HepG2 (cell line): ENCODE data around the gene ZNF844. TPM values are rescaled to one million over a fixed set of nuclear protein-coding genes. Genes with fewer than 3 reads are reported as not detected.
A peak's percentile ranks its signal among the peaks of the same experiment; 100 is the strongest.

Source experiments
- ATAC-seq: fragments of 200-7000 bp; cut with Tn5 transposase; 3 replicates; pipeline ENCODE4 v1.9.1; 2020; ENCODE audit warnings: mild to moderate bottlenecking, moderate library complexity
- BruUV-seq: library from RNA; stranded (reverse); fragments of 400-500 nt; replicated peaks from 2 replicates; lab custom pipeline; 2021; lab: Mats Ljungman, UMichigan
- CTCF ChIA-PET: fragments of 300-600 bp; formaldehyde crosslinking; extraction: SDS; loops from one replicate; lab custom pipeline; 2021; ENCODE audit warnings: low total read pairs, inconsistent platforms, low intra/inter-chr PET ratio; lab: Yijun Ruan, JAX
- POLR2A ChIA-PET: fragments of 350-600 bp; sonication (Branson Sonifier 250); formaldehyde crosslinking; loops from one replicate; lab custom pipeline; 2020; ENCODE audit warnings: antibody characterized with exemption, inconsistent platforms; lab: Yijun Ruan, JAX
- DNase-seq: peaks from one replicate; pipeline ENCODE4 v3.0.0-alpha.2; 2015; ENCODE audit warnings: low spot score
- FAIRE-seq: peaks from 3 replicates; lab custom pipeline; 2011; peaks lifted over from hg19 to GRCh38; lab: Jason Lieb, UNC
- H2AFZ ChIP-seq: one replicate; pipeline ENCODE4 v1.6.1; 2011; ENCODE audit warnings: low read length, inconsistent platforms
- H3K27ac ChIP-seq: fragments of 300-600 bp; 3 replicates; pipeline ENCODE4 v1.8.0; 2011; ENCODE audit warnings: mixed run types, mild to moderate bottlenecking, mixed read lengths, low read length, inconsistent platforms; ENCODE audit not compliant: insufficient read depth; ENCODE audit errors: extremely low read length
- H3K27me3 ChIP-seq, 2 experiments: fragments of 200-600 bp in 1 of 2; 2 replicates in 1 of 2; 3 replicates in 1 of 2; pipeline versions ENCODE4 v1.6.0 to v1.8.0; 2011; ENCODE audit warnings: low read length in 2 of 2, mild to moderate bottlenecking in 2 of 2, moderate library complexity in 2 of 2, inconsistent platforms in 1 of 2; ENCODE audit not compliant: insufficient read depth in 2 of 2, control insufficient read depth in 1 of 2
- H3K36me3 ChIP-seq, 2 experiments: fragments of 200-600 bp in 1 of 2; replicated peaks in 1 of 2; 2 replicates in 1 of 2; 3 replicates in 1 of 2; pipeline versions ENCODE4 v1.5.1 to v1.8.0; 2011; ENCODE audit warnings: low read length in 2 of 2, inconsistent platforms in 1 of 2; ENCODE audit not compliant: insufficient read depth in 2 of 2, control insufficient read depth in 1 of 2
- H3K4me1 ChIP-seq: 2 replicates; pipeline ENCODE4 v1.5.1; 2012; ENCODE audit warnings: low read length, inconsistent platforms; ENCODE audit not compliant: insufficient read depth
- H3K4me2 ChIP-seq: 2 replicates; pipeline ENCODE4 v1.6.0; 2011; ENCODE audit warnings: low read depth, low read length, inconsistent platforms
- H3K4me3 ChIP-seq, 3 experiments: fragments of 200-600 bp in 1 of 3; sonication (generic), shearing (Covaris generic) in 1 of 3; replicated peaks in 1 of 3; 2 replicates each; pipeline ENCODE4 v1.5.1; 2011 to 2016; ENCODE audit warnings: low read length in 3 of 3, inconsistent platforms in 2 of 3, low read depth in 2 of 3, mild to moderate bottlenecking in 2 of 3, control low read depth in 1 of 3, mixed read lengths in 1 of 3; ENCODE audit not compliant: insufficient read depth in 1 of 3
- H3K79me2 ChIP-seq: one replicate; pipeline ENCODE4 v1.6.1; 2011; ENCODE audit warnings: low read length, inconsistent platforms; ENCODE audit not compliant: insufficient read depth
- H3K9ac ChIP-seq: 2 replicates; pipeline ENCODE4 v1.6.0; 2011; ENCODE audit warnings: mild to moderate bottlenecking, low read depth, low read length, inconsistent platforms; ENCODE audit not compliant: insufficient read depth
- H3K9me3 ChIP-seq: 2 replicates; pipeline ENCODE4 v1.5.1; 2012; ENCODE audit warnings: mild to moderate bottlenecking, low read length
- H4K20me1 ChIP-seq: 2 replicates; pipeline ENCODE4 v1.6.0; 2011; ENCODE audit warnings: inconsistent platforms, mild to moderate bottlenecking, low read length, moderate library complexity; ENCODE audit not compliant: insufficient read depth
- GABPB1 ChIP-seq: IDR thresholded peaks from 2 replicates; pipeline ENCODE4 v1.6.1; 2016; ENCODE audit warnings: mild to moderate bottlenecking, missing genetic modification reagents, moderate library complexity, missing compliant biosample characterization
- MNT ChIP-seq: fragments of 450-650 bp; IDR thresholded peaks from 2 replicates; pipeline ENCODE4 v1.6.1; 2016
- NKX3-1 ChIP-seq: sonication (generic); formaldehyde crosslinking; IDR thresholded peaks from 2 replicates; pipeline ENCODE4 v1.5.0; 2020; ENCODE audit warnings: missing genetic modification reagents
- PPARG ChIP-seq: conservative IDR thresholded peaks from 2 replicates; pipeline ENCODE4 v1.6.1; 2016; ENCODE audit warnings: missing biosample characterization, missing genetic modification reagents
- RFXAP ChIP-seq: sonication (generic); formaldehyde crosslinking; IDR thresholded peaks from 2 replicates; pipeline ENCODE4 v1.4.0; 2020; ENCODE audit warnings: missing genetic modification reagents, borderline replicate concordance
- ZBED4 ChIP-seq: sonication (generic); formaldehyde crosslinking; IDR thresholded peaks from 2 replicates; pipeline ENCODE4 v1.4.0; 2020; ENCODE audit warnings: missing genetic modification reagents, borderline replicate concordance
- ZNF550 ChIP-seq: sonication (generic); formaldehyde crosslinking; IDR thresholded peaks from 2 replicates; pipeline ENCODE4 v1.4.0; 2020; ENCODE audit warnings: mild to moderate bottlenecking, missing genetic modification reagents, borderline replicate concordance
- WGBS: methylation state at CpG from one replicate; pipeline ENCODE4 v1.1.6; 2017; ENCODE audit warnings: low lambda C conversion rate; 5-methylcytosine and 5-hydroxymethylcytosine counted together
- in situ Hi-C: cut with HindIII; loops from 2 replicates; pipeline ENCODE4 v1.10.0; 2017; ENCODE audit warnings: low pct_unique_long_range_greater_than_20kb; ENCODE audit not compliant: extremely low pct_ligation_motif_present
- intact Hi-C: fragments of 100-400 bp; cut with micrococcal nuclease; formaldehyde crosslinking; loops from one replicate; pipeline ENCODE4 v1.10.0; 2022; ENCODE audit not compliant: unreplicated experiment
- polyA plus RNA-seq, 8 experiments: library from polyadenylated mRNA; depleted of rRNA in 3 of 8; stranded (reverse) in 7 of 8; unstranded in 1 of 8; fragments of >200 nt; fragmentation: Illumina TruSeq in 4 of 8; extraction: Trizol in 4 of 8; gene quantifications; 2 replicates each; pipeline versions ENCODE4 v1.2.1 to v1.2.3, GENCODE V29; 2011 to 2016; ENCODE audit warnings: low read depth in 4 of 8, missing spikeins in 1 of 8, mixed read lengths in 1 of 8; ENCODE audit not compliant: insufficient read depth in 1 of 8
- total RNA-seq, 5 experiments: library from RNA; depleted of rRNA; stranded (reverse); fragments of >200 nt; fragmentation: Illumina TruSeq; extraction: Trizol; gene quantifications; 2 replicates each; pipeline ENCODE4 v1.2.3, GENCODE V29; 2016; ENCODE audit warnings: low read depth in 1 of 5
- TF ChIP-seq, protein P1 (sequence below): sonication (generic); formaldehyde crosslinking; IDR thresholded peaks from 2 replicates; pipeline ENCODE4 v1.4.0; 2020; ENCODE audit warnings: mild to moderate bottlenecking, missing genetic modification reagents, borderline replicate concordance
- TF ChIP-seq, protein P2 (sequence below): IDR thresholded peaks from 2 replicates; pipeline ENCODE4 v1.6.1; 2018; ENCODE audit warnings: missing genetic modification reagents, mild to moderate bottlenecking, missing compliant biosample characterization

The ZNF844 gene
- total and polyA plus RNA-seq, 2 of the 13 experiments (the other 11 are each of a cell fraction or from before 2014, with no cell fraction given), result 1.0 to 3.2 TPM

- TSS peak; percentile 84 for BruUV-seq
- ATAC-seq (peak; percentile 95), DNase-seq (peak; percentile 72), FAIRE-seq (no peak)
- Histone ChIP-seq H3K4me2 (peak overlapping the region; percentile 36), H3K4me3 (peak overlapping the region; percentile 68 to 79 (median 76)), H3K27me3 (no peaks in the 10 kb centered on the region), H3K27ac (peak overlapping the region; percentile 81), H3K4me1 (peaks cover 17% of the 10 kb centered on the region), H4K20me1 (no peaks in the 10 kb centered on the region), H3K79me2 (peaks cover 2% of the 10 kb centered on the region), H2AFZ (no peak overlapping the region), H3K9me3 (0 out of 2 replicates have a peak, but pooled peaks cover 5% of the 10 kb centered on the region), H3K36me3 (no peaks in the 10 kb centered on the region), H3K9ac (peak overlapping the region; percentile 72)
- in situ Hi-C loops (loop anchor here (5.0 kb wide), 1 partner anchor 50 kb away; the partner anchor contains the start of gene ZNF20), intact Hi-C loops (no loop called here)
- ChIA-PET CTCF (interaction anchor here (3.0 to 3.1 kb wide), 2 partner anchors 45 to 49 kb away, joined by 28 to 29 read pairs; partner anchors contain the start of gene ZNF20), POLR2A (interaction anchor here (1.0 kb wide), 1 partner anchor 40 kb away, joined by 5 read pairs; the partner anchor contains the start of gene ZNF878)
- WGBS, result 46% methylated on average over 12 of the region's 53 CpGs
- TF ChIP-seq RFXAP (CRISPR knock-in tag), result 0 out of 2 replicates have a peak, but pooled peaks have one; percentile 46
- no peak for TF ChIP-seq ZNF550 (CRISPR knock-in tag)
- TF ChIP-seq, protein P1, sequence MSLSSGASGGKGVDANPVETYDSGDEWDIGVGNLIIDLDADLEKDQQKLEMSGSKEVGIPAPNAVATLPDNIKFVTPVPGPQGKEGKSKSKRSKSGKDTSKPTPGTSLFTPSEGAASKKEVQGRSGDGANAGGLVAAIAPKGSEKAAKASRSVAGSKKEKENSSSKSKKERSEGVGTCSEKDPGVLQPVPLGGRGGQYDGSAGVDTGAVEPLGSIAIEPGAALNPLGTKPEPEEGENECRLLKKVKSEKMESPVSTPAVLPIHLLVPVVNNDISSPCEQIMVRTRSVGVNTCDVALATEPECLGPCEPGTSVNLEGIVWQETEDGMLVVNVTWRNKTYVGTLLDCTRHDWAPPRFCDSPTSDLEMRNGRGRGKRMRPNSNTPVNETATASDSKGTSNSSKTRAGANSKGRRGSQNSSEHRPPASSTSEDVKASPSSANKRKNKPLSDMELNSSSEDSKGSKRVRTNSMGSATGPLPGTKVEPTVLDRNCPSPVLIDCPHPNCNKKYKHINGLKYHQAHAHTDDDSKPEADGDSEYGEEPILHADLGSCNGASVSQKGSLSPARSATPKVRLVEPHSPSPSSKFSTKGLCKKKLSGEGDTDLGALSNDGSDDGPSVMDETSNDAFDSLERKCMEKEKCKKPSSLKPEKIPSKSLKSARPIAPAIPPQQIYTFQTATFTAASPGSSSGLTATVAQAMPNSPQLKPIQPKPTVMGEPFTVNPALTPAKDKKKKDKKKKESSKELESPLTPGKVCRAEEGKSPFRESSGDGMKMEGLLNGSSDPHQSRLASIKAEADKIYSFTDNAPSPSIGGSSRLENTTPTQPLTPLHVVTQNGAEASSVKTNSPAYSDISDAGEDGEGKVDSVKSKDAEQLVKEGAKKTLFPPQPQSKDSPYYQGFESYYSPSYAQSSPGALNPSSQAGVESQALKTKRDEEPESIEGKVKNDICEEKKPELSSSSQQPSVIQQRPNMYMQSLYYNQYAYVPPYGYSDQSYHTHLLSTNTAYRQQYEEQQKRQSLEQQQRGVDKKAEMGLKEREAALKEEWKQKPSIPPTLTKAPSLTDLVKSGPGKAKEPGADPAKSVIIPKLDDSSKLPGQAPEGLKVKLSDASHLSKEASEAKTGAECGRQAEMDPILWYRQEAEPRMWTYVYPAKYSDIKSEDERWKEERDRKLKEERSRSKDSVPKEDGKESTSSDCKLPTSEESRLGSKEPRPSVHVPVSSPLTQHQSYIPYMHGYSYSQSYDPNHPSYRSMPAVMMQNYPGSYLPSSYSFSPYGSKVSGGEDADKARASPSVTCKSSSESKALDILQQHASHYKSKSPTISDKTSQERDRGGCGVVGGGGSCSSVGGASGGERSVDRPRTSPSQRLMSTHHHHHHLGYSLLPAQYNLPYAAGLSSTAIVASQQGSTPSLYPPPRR (CRISPR knock-in tag), result no peak
- TF ChIP-seq MNT, result no peak
- TF ChIP-seq ZBED4 (CRISPR knock-in tag), result no peak
- TF ChIP-seq GABPB1 (CRISPR knock-in tag), result peak; percentile 73
- TF ChIP-seq NKX3-1, result no peak
- TF ChIP-seq, protein P2, sequence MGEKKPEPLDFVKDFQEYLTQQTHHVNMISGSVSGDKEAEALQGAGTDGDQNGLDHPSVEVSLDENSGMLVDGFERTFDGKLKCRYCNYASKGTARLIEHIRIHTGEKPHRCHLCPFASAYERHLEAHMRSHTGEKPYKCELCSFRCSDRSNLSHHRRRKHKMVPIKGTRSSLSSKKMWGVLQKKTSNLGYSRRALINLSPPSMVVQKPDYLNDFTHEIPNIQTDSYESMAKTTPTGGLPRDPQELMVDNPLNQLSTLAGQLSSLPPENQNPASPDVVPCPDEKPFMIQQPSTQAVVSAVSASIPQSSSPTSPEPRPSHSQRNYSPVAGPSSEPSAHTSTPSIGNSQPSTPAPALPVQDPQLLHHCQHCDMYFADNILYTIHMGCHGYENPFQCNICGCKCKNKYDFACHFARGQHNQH (CRISPR knock-in tag), result 0 out of 2 replicates have a peak, but pooled peaks have one; percentile 18
- no peak for TF ChIP-seq PPARG (CRISPR knock-in tag)
Measured at GRCh38 chr19:12092065-12092867, 27.7 kb downstream of the ZNF844 start.
